ENCODE results near the gene ZNF474.
A peak's percentile ranks its signal among the peaks of the same experiment; 100 is the strongest.

ZNF474 gene

DNA sequence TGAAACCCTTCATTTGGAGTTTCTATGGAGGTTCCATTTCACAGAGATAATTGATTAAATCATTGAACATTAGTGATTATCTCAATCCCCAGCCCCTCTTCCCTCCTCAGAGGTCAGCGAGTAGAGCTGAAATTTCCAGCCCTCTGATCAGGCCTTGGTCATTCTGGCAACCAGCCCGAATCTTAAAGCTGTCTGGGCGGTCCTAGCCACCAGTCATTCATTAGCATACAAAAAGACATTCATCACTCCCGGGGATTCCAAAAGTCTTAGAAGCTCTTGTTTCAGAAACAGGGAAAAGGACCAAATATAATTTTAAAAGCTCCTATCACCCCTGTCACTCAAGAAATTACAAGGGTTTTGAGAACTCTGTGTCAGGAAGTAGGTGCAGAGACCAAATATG, 41.3 kb downstream of the ZNF474 start:
- H3K4me3 ChIP-seq (replicated peaks; ENCODE audit: low read depth, low read length) = no peak overlapping the region
- peak; percentile 71 for DNase-seq (ENCODE audit: low read depth)
- TF ChIP-seq, protein P1, sequence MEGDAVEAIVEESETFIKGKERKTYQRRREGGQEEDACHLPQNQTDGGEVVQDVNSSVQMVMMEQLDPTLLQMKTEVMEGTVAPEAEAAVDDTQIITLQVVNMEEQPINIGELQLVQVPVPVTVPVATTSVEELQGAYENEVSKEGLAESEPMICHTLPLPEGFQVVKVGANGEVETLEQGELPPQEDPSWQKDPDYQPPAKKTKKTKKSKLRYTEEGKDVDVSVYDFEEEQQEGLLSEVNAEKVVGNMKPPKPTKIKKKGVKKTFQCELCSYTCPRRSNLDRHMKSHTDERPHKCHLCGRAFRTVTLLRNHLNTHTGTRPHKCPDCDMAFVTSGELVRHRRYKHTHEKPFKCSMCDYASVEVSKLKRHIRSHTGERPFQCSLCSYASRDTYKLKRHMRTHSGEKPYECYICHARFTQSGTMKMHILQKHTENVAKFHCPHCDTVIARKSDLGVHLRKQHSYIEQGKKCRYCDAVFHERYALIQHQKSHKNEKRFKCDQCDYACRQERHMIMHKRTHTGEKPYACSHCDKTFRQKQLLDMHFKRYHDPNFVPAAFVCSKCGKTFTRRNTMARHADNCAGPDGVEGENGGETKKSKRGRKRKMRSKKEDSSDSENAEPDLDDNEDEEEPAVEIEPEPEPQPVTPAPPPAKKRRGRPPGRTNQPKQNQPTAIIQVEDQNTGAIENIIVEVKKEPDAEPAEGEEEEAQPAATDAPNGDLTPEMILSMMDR (IDR thresholded peaks at IDR 0.05; ENCODE audit: low read length, missing control alignments) = no peak

DNA sequence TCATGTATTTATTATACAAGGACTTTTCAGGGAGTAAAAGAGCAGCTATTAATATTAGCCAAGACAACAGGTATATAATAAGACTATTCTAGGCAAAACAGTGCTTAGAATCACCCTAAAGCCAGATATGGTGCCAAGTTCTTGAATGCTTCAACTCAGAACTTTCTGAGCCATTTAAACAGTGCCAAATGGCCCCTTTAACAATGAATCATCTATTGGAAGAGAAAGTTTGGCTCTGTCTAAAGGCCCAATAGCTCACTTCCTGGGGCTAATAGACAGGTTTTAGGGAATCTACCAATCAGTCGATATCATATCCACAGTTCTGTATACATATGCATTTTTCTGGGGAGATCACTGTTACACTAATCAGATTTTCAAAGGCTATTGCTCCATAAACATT, 42.9 kb downstream of the ZNF474 start:
- no peak overlapping the region for H3K4me3 ChIP-seq (replicated peaks; ENCODE audit: low read depth, low read length)
- DNase-seq (ENCODE audit: low read depth) = no peak
- TF ChIP-seq, protein P1 (IDR thresholded peaks at IDR 0.05; ENCODE audit: low read length, missing control alignments) = no peak

DNA sequence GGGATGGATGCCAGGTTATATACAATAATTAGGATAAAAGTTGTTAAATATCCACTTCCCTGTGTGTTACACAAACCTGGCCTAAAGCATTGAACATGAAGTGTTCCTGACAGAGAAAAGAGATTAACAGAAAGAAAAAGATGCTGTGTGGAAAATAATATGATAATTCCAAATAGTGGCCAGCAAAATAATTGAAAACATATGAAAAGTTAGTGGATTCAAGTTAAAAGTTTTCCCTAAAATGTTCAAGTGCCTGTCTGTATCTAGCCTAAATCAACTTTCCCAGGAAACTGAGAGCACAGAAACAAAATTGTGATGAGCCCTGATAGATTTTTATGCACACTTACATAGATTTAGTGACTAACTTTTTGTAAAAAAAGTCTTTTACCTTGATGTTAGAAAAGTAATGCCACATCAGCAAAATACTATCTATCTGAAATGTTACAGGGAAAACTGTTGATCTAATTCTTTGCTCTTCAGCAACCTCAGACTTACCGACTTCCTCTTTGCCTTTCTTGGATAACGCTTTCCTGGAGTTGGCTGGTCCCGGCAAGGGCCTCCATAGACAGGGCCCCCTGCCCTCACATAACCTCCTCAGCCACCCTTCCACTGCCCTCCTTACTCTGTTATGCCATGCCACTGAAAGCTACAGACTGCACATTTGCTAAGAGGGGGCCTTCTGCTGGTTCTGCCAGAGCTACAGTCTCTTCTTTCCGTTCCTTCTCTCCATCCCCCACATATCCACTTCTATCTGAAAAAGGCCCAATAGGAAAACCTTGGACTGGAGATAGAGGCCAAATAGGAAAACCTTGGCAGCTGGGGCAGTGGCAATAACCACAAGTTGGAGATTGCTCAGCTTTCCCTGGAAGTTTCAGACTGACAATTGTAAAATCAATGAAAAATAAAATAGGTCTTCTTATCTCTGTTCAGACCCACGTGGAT, 44.4 kb downstream of the ZNF474 start:
- DNase-seq (ENCODE audit: low read depth) = no peak
- no peak overlapping the region for H3K4me3 ChIP-seq (replicated peaks; ENCODE audit: low read depth, low read length)
- TF ChIP-seq, protein P1 (IDR thresholded peaks at IDR 0.05; ENCODE audit: low read length, missing control alignments) = no peak

DNA sequence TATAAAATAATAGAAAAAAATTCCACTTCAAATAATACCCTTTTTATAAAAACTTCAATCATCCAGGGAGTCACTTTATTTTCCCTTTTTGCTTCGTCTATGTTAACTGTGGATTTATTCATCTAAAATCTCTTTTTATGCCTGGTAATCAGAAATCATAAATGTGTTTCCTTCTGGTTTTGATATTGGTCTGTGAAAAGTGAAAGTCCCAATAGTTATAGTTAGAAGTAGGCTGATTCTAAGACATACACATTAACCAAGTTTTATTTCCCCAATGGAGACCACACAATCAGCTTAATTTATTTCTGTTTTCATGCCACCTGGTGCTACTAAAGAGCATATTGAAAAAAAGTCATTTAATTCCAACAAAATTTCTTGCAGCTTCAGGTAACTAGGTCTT, 45.7 kb downstream of the ZNF474 start:
- H3K4me3 ChIP-seq (replicated peaks; ENCODE audit: low read depth, low read length) = no peak overlapping the region
- DNase-seq (ENCODE audit: low read depth) = no peak
- TF ChIP-seq, protein P1 (IDR thresholded peaks at IDR 0.05; ENCODE audit: low read length, missing control alignments) = no peak

DNA sequence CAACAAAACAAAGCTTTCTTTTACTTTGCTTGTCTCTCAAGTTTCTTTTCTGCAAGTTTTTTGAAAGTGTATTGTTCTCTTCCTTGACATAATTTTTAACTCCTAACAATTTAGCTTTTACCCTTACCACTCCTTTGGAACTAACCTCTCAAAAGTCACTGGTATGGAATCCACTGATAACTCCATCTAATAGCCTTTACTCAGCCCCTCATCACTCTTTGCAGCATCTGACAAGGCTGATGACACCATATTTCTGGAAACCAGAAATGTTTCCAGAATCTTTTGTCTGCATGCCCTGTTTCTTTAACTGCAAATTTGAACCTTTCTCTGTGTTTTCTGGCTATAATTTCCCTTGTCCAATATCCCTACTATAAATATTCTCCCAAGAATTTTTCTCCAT, 46.5 kb downstream of the ZNF474 start:
- no peak overlapping the region for H3K4me3 ChIP-seq (replicated peaks; ENCODE audit: low read depth, low read length)
- TF ChIP-seq, protein P1 (IDR thresholded peaks at IDR 0.05; ENCODE audit: low read length, missing control alignments) = no peak
- no peak for DNase-seq (ENCODE audit: low read depth)

DNA sequence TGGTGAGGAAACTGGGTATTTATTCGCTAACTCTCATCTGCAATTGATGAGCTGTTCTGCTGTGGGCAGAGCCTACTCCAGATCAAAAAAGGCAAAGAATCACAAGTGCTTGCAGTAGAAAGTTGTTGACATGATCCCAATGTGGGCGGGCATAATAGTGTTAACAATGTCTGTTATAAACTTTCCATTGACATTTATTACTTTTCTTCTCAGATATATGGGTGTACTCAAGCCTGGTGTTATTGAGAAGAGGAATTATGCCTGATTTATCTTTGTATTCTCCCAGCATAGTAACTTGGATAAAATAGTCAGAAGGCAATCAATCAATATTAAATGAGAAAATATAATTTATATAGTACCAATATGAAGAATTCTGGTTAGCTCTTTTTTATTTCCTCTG, 47.8 kb downstream of the ZNF474 start:
- H3K4me3 ChIP-seq (replicated peaks; ENCODE audit: low read depth, low read length) = no peak overlapping the region
- TF ChIP-seq, protein P1 (IDR thresholded peaks at IDR 0.05; ENCODE audit: low read length, missing control alignments) = no peak
- DNase-seq (ENCODE audit: low read depth) = no peak

DNA sequence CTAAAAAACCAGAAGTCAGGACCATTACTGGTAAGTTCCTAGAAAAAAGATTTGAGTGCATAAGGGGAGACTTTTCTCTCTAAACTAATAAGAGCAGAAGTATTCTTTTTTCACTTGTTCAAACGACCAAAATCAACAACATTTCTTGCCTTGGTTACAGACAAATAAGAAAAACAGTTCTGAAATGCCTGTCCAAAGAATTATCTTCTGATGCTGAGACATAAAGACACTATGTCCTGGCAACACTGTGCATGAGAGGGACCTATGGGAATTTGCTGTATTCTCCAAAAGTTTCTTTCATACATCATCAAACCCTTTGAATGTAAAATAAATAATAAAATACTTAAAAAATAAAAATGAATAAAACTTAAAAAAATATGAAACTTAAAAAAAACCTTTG, 50.4 kb downstream of the ZNF474 start:
- DNase-seq (ENCODE audit: low read depth) = no peak
- TF ChIP-seq, protein P1 (IDR thresholded peaks at IDR 0.05; ENCODE audit: low read length, missing control alignments) = no peak
- no peak overlapping the region for H3K4me3 ChIP-seq (replicated peaks; ENCODE audit: low read depth, low read length)

All from fibroblast of pulmonary artery (primary cell).